Measurements from ENCODE around the gene CNGA4. TPM values are rescaled to one million over a fixed set of nuclear protein-coding genes. Genes with fewer than 3 reads are reported as not detected.

CNGA4 gene
- total and polyA plus RNA-seq, 2 of the 13 experiments (the other 11 are each of a cell fraction or from before 2014, with no cell fraction given), result 0.03 TPM; not detected in 1

GRCh38 chr11:6241316-6241715 lies 2.4 kb downstream of the CNGA4 start (continued):
- no peak for TF ChIP-seq HOXA9 (CRISPR knock-in tag; IDR thresholded peaks at IDR 0.05; ENCODE audit: borderline replicate concordance)

- H3K36me3 ChIP-seq (replicated peaks in 1 of 2; ENCODE audit: control insufficient read depth in 1 of 2, insufficient read depth in 2 of 2, low read length in 2 of 2), result no peaks in the 10 kb centered on the region
- no TSS peak for BruUV-seq (replicated peaks)
- no peaks in the 10 kb centered on the region for H3K9me3 ChIP-seq (ENCODE audit: low read length)
- no peak for TF ChIP-seq NFE2L2 (IDR thresholded peaks at IDR 0.05; ENCODE audit: low read length)
- H4K20me1 ChIP-seq (ENCODE audit: insufficient read depth, low read length), result no peaks in the 10 kb centered on the region
- H3K4me2 ChIP-seq (ENCODE audit: low read depth, low read length), result no peak overlapping the region
- ATAC-seq (no peak), DNase-seq (ENCODE audit: low spot score) (no peak), FAIRE-seq (no peak)
- POLR2A ChIA-PET, result no interaction called here
- CTCF ChIA-PET (ENCODE audit: low intra/inter-chr PET ratio, low total read pairs), result no interaction called here
- in situ Hi-C loops (cut with HindIII; ENCODE audit: extremely low pct_ligation_motif_present, low pct_unique_long_range_greater_than_20kb), result no loop called here
- no peaks in the 10 kb centered on the region for H3K4me1 ChIP-seq (ENCODE audit: insufficient read depth, low read length)
- no peak overlapping the region for H3K9ac ChIP-seq (ENCODE audit: insufficient read depth, low read depth, low read length)
- H3K27me3 ChIP-seq (ENCODE audit: control insufficient read depth in 1 of 2, insufficient read depth in 2 of 2, low read length in 2 of 2), result peaks cover 2 to 7% of the 10 kb centered on the region in 2 experiments; a peak in 1 of 5 replicates
- H3K4me3 ChIP-seq (replicated peaks in 1 of 3; ENCODE audit: insufficient read depth in 1 of 3, low read depth in 2 of 3, low read length in 3 of 3), result no peak overlapping the region
- H3K79me2 ChIP-seq (ENCODE audit: insufficient read depth, low read length), result no peaks in the 10 kb centered on the region
- H2AFZ ChIP-seq (ENCODE audit: low read length), result no peak overlapping the region
- intact Hi-C loops (cut with micrococcal nuclease; ENCODE audit: unreplicated experiment), result no loop called here
- no peak overlapping the region for H3K27ac ChIP-seq (ENCODE audit: extremely low read length, insufficient read depth, low read length)
- 53% methylated on average over 2 of the region's 2 CpGs for WGBS (ENCODE audit: low lambda C conversion rate)
Measured at GRCh38 chr11:6245536-6245935, 6.6 kb downstream of the CNGA4 start.

GRCh38 chr11:6248248-6248647 lies 9.4 kb downstream of the CNGA4 start:
- in situ Hi-C loops (cut with HindIII; ENCODE audit: extremely low pct_ligation_motif_present, low pct_unique_long_range_greater_than_20kb) (no loop called here), intact Hi-C loops (cut with micrococcal nuclease; ENCODE audit: unreplicated experiment) (no loop called here)
- POLR2A ChIA-PET, result no interaction called here
- no peaks in the 10 kb centered on the region for H3K9me3 ChIP-seq (ENCODE audit: low read length)
- no peak overlapping the region for H3K27ac ChIP-seq (ENCODE audit: extremely low read length, insufficient read depth, low read length)
- CTCF ChIA-PET (ENCODE audit: low intra/inter-chr PET ratio, low total read pairs), result no interaction called here
- ATAC-seq (no peak), DNase-seq (ENCODE audit: low spot score) (no peak), FAIRE-seq (no peak)
- 5% methylated on average over 1 of the region's 1 CpG for WGBS (ENCODE audit: low lambda C conversion rate)
- H3K27me3 ChIP-seq (ENCODE audit: control insufficient read depth in 1 of 2, insufficient read depth in 2 of 2, low read length in 2 of 2), result no peaks in the 10 kb centered on the region
- H3K4me3 ChIP-seq (replicated peaks in 1 of 3; ENCODE audit: insufficient read depth in 1 of 3, low read depth in 2 of 3, low read length in 3 of 3), result no peak overlapping the region
- no peaks in the 10 kb centered on the region for H3K4me1 ChIP-seq (ENCODE audit: insufficient read depth, low read length)
- H3K4me2 ChIP-seq (ENCODE audit: low read depth, low read length), result no peak overlapping the region
- H3K79me2 ChIP-seq (ENCODE audit: insufficient read depth, low read length), result no peaks in the 10 kb centered on the region
- no peaks in the 10 kb centered on the region for H3K36me3 ChIP-seq (replicated peaks in 1 of 2; ENCODE audit: control insufficient read depth in 1 of 2, insufficient read depth in 2 of 2, low read length in 2 of 2)
- H4K20me1 ChIP-seq (ENCODE audit: insufficient read depth, low read length), result no peaks in the 10 kb centered on the region
- no TSS peak for BruUV-seq (replicated peaks)
- H3K9ac ChIP-seq (ENCODE audit: insufficient read depth, low read depth, low read length), result no peak overlapping the region
- H2AFZ ChIP-seq (ENCODE audit: low read length), result no peak overlapping the region
- TF ChIP-seq NBN (conservative IDR thresholded peaks at IDR 0.05) (no peak), IKZF5 (CRISPR knock-in tag; IDR thresholded peaks at IDR 0.05) (no peak), ATM (IDR thresholded peaks at IDR 0.05; ENCODE audit: borderline replicate concordance) (no peak), RNF219 (CRISPR knock-in tag; IDR thresholded peaks at IDR 0.05) (no peak), MTA3 (CRISPR knock-in tag; IDR thresholded peaks at IDR 0.05) (no peak), GPBP1L1 (CRISPR knock-in tag; IDR thresholded peaks at IDR 0.05) (no peak), ZBTB3 (CRISPR knock-in tag; IDR thresholded peaks at IDR 0.05; ENCODE audit: borderline replicate concordance, low read depth) (no peak), FOXK1 (CRISPR knock-in tag; IDR thresholded peaks at IDR 0.05; ENCODE audit: borderline replicate concordance, low read depth) (no peak)
